K562 (cell line): ENCODE data around the gene SRSF5. TPM values are rescaled to one million over a fixed set of nuclear protein-coding genes. Genes with fewer than 3 reads are reported as not detected.
A peak's percentile ranks its signal among the peaks of the same experiment; 100 is the strongest.

Source experiments
- AFF4 ChIP-seq: sonication (generic); formaldehyde crosslinking; IDR thresholded peaks from 2 replicates; pipeline ENCODE4 v1.8.0; 2023; ENCODE audit warnings: mild to moderate bottlenecking, missing genetic modification reagents
- ARNT ChIP-seq, 2 experiments: fragments of 450-650 bp; IDR thresholded peaks; 2 replicates each; pipeline ENCODE4 v1.6.1; 2016; ENCODE audit warnings: mild to moderate bottlenecking in 1 of 2
- ATF4 ChIP-seq: fragments of 450-650 bp; formaldehyde crosslinking; IDR thresholded peaks from 2 replicates; pipeline ENCODE4 v1.4.0; 2022; ENCODE audit warnings: mild to moderate bottlenecking, moderate library complexity
- CCNT2 ChIP-seq: IDR thresholded peaks from 2 replicates; pipeline ENCODE4 v1.6.1; 2011; ENCODE audit warnings: borderline replicate concordance, low read depth, mild to moderate bottlenecking, moderate library complexity, mixed read lengths, low read length; ENCODE audit not compliant: insufficient read length; ENCODE audit errors: extremely low read depth
- E2F3 ChIP-seq: fragments of 250-450 bp; sonication (Bioruptor Pico); IDR thresholded peaks from 2 replicates; pipeline ENCODE4 v1.4.0; 2020; ENCODE audit warnings: mild to moderate bottlenecking
- EP400 ChIP-seq: fragments of 450-650 bp; IDR thresholded peaks from 2 replicates; pipeline ENCODE4 v1.6.1; 2017; ENCODE audit warnings: antibody characterized with exemption, mild to moderate bottlenecking, moderate library complexity
- ESRRA ChIP-seq: fragments of 450-650 bp; IDR thresholded peaks from 2 replicates; pipeline ENCODE4 v1.6.1; 2014; ENCODE audit warnings: low read depth, mild to moderate bottlenecking, moderate library complexity, borderline replicate concordance
- FOSL1 ChIP-seq: fragments of 200-800 bp; sonication (Bioruptor generic); conservative IDR thresholded peaks from 2 replicates; pipeline ENCODE4 v1.6.1; 2016; ENCODE audit warnings: missing genetic modification characterization, missing compliant biosample characterization
- GMEB1 ChIP-seq: fragments of 250-450 bp; sonication (Bioruptor Pico); IDR thresholded peaks from 2 replicates; pipeline ENCODE4 v1.4.0; 2020; ENCODE audit warnings: mild to moderate bottlenecking
- HCFC1 ChIP-seq: IDR thresholded peaks from 2 replicates; pipeline ENCODE4 v1.6.1; 2012; ENCODE audit warnings: low read depth, low read length, improper control_type of control experiment
- HNRNPLL ChIP-seq: fragments of 200-400 bp; formaldehyde crosslinking; IDR thresholded peaks from 2 replicates; pipeline ENCODE4 v1.6.1; 2017; ENCODE audit warnings: low read length, low read depth, mild to moderate bottlenecking; ENCODE audit not compliant: poor library complexity, severe bottlenecking
- RBM25 ChIP-seq: fragments of 200-400 bp; formaldehyde crosslinking; IDR thresholded peaks from 2 replicates; pipeline ENCODE4 v1.6.1; 2018; ENCODE audit warnings: low read length, low read depth, moderate library complexity; ENCODE audit not compliant: severe bottlenecking
- SMAD3 ChIP-seq: fragments of 450-650 bp; formaldehyde crosslinking; conservative IDR thresholded peaks from 2 replicates; pipeline ENCODE4 v1.4.0; 2020; ENCODE audit warnings: mild to moderate bottlenecking
- SNAPC5 ChIP-seq: fragments of 250-450 bp; sonication (Bioruptor Pico); IDR thresholded peaks from 2 replicates; pipeline ENCODE4 v1.8.0; 2021; ENCODE audit warnings: moderate library complexity, mild to moderate bottlenecking, inconsistent platforms
- TAF1 ChIP-seq: IDR thresholded peaks from 2 replicates; pipeline ENCODE4 v1.6.1; 2011; ENCODE audit warnings: mild to moderate bottlenecking, low read length, moderate library complexity; ENCODE audit not compliant: insufficient read depth, control insufficient read depth, severe bottlenecking; ENCODE audit errors: extremely low read depth
- TRIM25 ChIP-seq: fragments of 450-650 bp; IDR thresholded peaks from 2 replicates; pipeline ENCODE4 v1.7.0; 2016; ENCODE audit warnings: borderline replicate concordance
- ZNF174 ChIP-seq: fragments of 250-450 bp; sonication (Bioruptor Pico); IDR thresholded peaks from 2 replicates; pipeline ENCODE4 v1.4.0; 2020; ENCODE audit warnings: mild to moderate bottlenecking
- ZNF282 ChIP-seq: sonication (generic); formaldehyde crosslinking; IDR thresholded peaks from 2 replicates; pipeline ENCODE4 v1.8.1; 2023; ENCODE audit warnings: missing genetic modification reagents
- polyA plus RNA-seq, 8 experiments: library from polyadenylated mRNA; depleted of rRNA in 4 of 8; stranded (reverse) in 5 of 8; unstranded in 3 of 8; fragments of >200 nt; fragmentation: Nextera tagmentation in 2 of 8; fragmentation: Illumina TruSeq in 1 of 8; extraction: Ambion mirVana in 2 of 8; extraction: Trizol in 1 of 8; gene quantifications; 2 replicates each; pipeline versions ENCODE4 v1.2.1 to v1.2.3, GENCODE V29; 2011 to 2014; ENCODE audit warnings: inconsistent platforms in 1 of 8, missing spikeins in 1 of 8
- total RNA-seq, 7 experiments: library from RNA; depleted of rRNA in 6 of 7; stranded (reverse); fragments of >200 nt in 6 of 7; fragmentation: Illumina TruSeq in 2 of 7; extraction: Trizol in 2 of 7; gene quantifications; 2 replicates each; pipeline versions ENCODE4 v1.2.1 to v1.2.3, GENCODE V29; 2011 to 2021; ENCODE audit warnings: low replicate concordance in 1 of 7

Gene SRSF5
- total and polyA plus RNA-seq, 9 of the 15 experiments (the other 6 are each of a cell fraction or from before 2014, with no cell fraction given), result 108 to 460 (median 212) TPM

- TF ChIP-seq TRIM25, result no peak
- 0 out of 2 replicates have a peak, but pooled peaks have one; percentile 35 for TF ChIP-seq SMAD3 (CRISPR knock-in tag)
- TF ChIP-seq RBM25, result peak; percentile 82
- TF ChIP-seq FOSL1 (tag), result no peak
- TF ChIP-seq SNAPC5, result no peak
- peak; percentile 92; the same call in 1 of the 2 replicates for TF ChIP-seq ESRRA
- peak; percentile 97 for TF ChIP-seq AFF4
- TF ChIP-seq E2F3, result 0 out of 2 replicates have a peak, but pooled peaks have one; percentile 17
- peak; percentile 52; the same call in 1 of the 2 replicates for TF ChIP-seq EP400
- TF ChIP-seq ATF4 (CRISPR knock-in tag), result 0 out of 2 replicates have a peak, but pooled peaks have one; percentile 45
- TF ChIP-seq ARNT (IDR thresholded peaks at IDR 0.05), result 0 out of 4 replicates have a peak, but pooled peaks of 1 of the 2 experiments have one; percentile 5
- 0 out of 2 replicates have a peak, but pooled peaks have one; percentile 52 for TF ChIP-seq ZNF282 (CRISPR knock-in tag)
- TF ChIP-seq GMEB1, result no peak
- TF ChIP-seq HNRNPLL, result peak; percentile 37
- TF ChIP-seq HCFC1, result peak; percentile 42; the same call in 1 of the 2 replicates
- peak; percentile 92 for TF ChIP-seq TAF1
- TF ChIP-seq CCNT2, result peak; percentile 67
- TF ChIP-seq ZNF174 (CRISPR knock-in tag), result no peak
Observed at GRCh38 chr14:69767369-69767999, 542 bp downstream of the SRSF5 start (continued).
